ENCODE results near the gene FOLR2. TPM values are rescaled to one million over a fixed set of nuclear protein-coding genes. Genes with fewer than 3 reads are reported as not detected.

Gene FOLR2
- total and polyA plus RNA-seq, 4 donors: 9.4 to 31.5 (median 16.7) TPM

- TF ChIP-seq ZBTB33 (IDR thresholded peaks at IDR 0.05) (no peak), ATF3 (IDR thresholded peaks at IDR 0.05) (no peak)
Measured at GRCh38 chr11:72249961-72250360, 33.4 kb downstream of the FOLR2 start (continued).

GRCh38 chr11:72250661-72251464 is 34.3 kb downstream of the FOLR2 start:
- Histone ChIP-seq H3K4me3 (ENCODE audit: low read depth in 1 of 3, low read length in 3 of 3) (no peak overlapping the region), H3K9ac (ENCODE audit: low read depth in 1 of 2, low read length in 2 of 2) (no peak overlapping the region), H3K36me3 (ENCODE audit: control insufficient read depth in 4 of 4, insufficient read depth in 3 of 4, low read depth in 1 of 4, low read length in 3 of 4) (no peaks in the 10 kb centered on the region), H3K27me3 (ENCODE audit: control insufficient read depth in 4 of 4, insufficient read depth in 4 of 4, low read length in 3 of 4) (peaks cover 0 to 21% (median 1%) of the 10 kb centered on the region in 4 donors), H3K4me1 (ENCODE audit: control insufficient read depth in 4 of 4, insufficient read depth in 4 of 4, low read length in 3 of 4) (no peaks in the 10 kb centered on the region), H3K9me3 (ENCODE audit: control insufficient read depth in 4 of 4, low read length in 3 of 4) (no peaks in the 10 kb centered on the region), H3K27ac (ENCODE audit: low read depth in 1 of 2, low read length in 2 of 2) (no peak overlapping the region)
- no peak for DNase-seq (ENCODE audit: low spot score)
- WGBS: 85% methylated on average over 24 of the region's 24 CpGs
- TF ChIP-seq FOXA2 (IDR thresholded peaks at IDR 0.05) (no peak), MAX (IDR thresholded peaks at IDR 0.05) (no peak), ZBTB33 (IDR thresholded peaks at IDR 0.05) (no peak), REST (IDR thresholded peaks at IDR 0.05) (no peak), GABPA (IDR thresholded peaks at IDR 0.05 in 1 of 2, conservative IDR thresholded peaks at IDR 0.05 in 1 of 2) (no peak), HNF4G (IDR thresholded peaks at IDR 0.05) (no peak), FOXA1 (IDR thresholded peaks at IDR 0.05) (no peak)

GRCh38 chr11:72251614-72252013 is 35.0 kb downstream of the FOLR2 start:
- Histone ChIP-seq H3K4me3 (ENCODE audit: low read depth in 1 of 3, low read length in 3 of 3) (no peak overlapping the region), H3K4me1 (ENCODE audit: control insufficient read depth in 4 of 4, insufficient read depth in 4 of 4, low read length in 3 of 4) (no peaks in the 10 kb centered on the region), H3K36me3 (ENCODE audit: control insufficient read depth in 4 of 4, insufficient read depth in 3 of 4, low read depth in 1 of 4, low read length in 3 of 4) (no peaks in the 10 kb centered on the region), H3K27me3 (ENCODE audit: control insufficient read depth in 4 of 4, insufficient read depth in 4 of 4, low read length in 3 of 4) (peaks cover 0 to 15% (median 0%) of the 10 kb centered on the region in 4 donors), H3K9ac (ENCODE audit: low read depth in 1 of 2, low read length in 2 of 2) (no peak overlapping the region), H3K27ac (ENCODE audit: low read depth in 1 of 2, low read length in 2 of 2) (no peak overlapping the region), H3K9me3 (ENCODE audit: control insufficient read depth in 4 of 4, low read length in 3 of 4) (no peaks in the 10 kb centered on the region)
- 83% methylated on average over 5 of the region's 5 CpGs for WGBS
- DNase-seq (ENCODE audit: low spot score): no peak
- no peak for TF ChIP-seq REST (IDR thresholded peaks at IDR 0.05)
- no peak for TF ChIP-seq NR2F2 (IDR thresholded peaks at IDR 0.05)
- TF ChIP-seq EGR1 (IDR thresholded peaks at IDR 0.05; ENCODE audit: low read depth in 2 of 2): no peak
- TF ChIP-seq, protein P1, sequence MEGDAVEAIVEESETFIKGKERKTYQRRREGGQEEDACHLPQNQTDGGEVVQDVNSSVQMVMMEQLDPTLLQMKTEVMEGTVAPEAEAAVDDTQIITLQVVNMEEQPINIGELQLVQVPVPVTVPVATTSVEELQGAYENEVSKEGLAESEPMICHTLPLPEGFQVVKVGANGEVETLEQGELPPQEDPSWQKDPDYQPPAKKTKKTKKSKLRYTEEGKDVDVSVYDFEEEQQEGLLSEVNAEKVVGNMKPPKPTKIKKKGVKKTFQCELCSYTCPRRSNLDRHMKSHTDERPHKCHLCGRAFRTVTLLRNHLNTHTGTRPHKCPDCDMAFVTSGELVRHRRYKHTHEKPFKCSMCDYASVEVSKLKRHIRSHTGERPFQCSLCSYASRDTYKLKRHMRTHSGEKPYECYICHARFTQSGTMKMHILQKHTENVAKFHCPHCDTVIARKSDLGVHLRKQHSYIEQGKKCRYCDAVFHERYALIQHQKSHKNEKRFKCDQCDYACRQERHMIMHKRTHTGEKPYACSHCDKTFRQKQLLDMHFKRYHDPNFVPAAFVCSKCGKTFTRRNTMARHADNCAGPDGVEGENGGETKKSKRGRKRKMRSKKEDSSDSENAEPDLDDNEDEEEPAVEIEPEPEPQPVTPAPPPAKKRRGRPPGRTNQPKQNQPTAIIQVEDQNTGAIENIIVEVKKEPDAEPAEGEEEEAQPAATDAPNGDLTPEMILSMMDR (IDR thresholded peaks at IDR 0.05; ENCODE audit: low read depth, low read length, missing input control): no peak
- TF ChIP-seq RAD21 (IDR thresholded peaks at IDR 0.05): no peak
- no peak for TF ChIP-seq RXRA (IDR thresholded peaks at IDR 0.05)
- TF ChIP-seq SP1 (IDR thresholded peaks at IDR 0.05): no peak
- TF ChIP-seq HNF4G (IDR thresholded peaks at IDR 0.05): no peak
- no peak for TF ChIP-seq HNF4A (conservative IDR thresholded peaks at IDR 0.05)
